Thyroid gland (tissue), 4 donors: ENCODE data around the gene ADAMTS9. TPM values are rescaled to one million over a fixed set of nuclear protein-coding genes. Genes with fewer than 3 reads are reported as not detected.

Source experiments
- DNase-seq, 2 donors: peaks; one replicate each; pipeline ENCODE4 v3.0.0-alpha.2; 2019
- H3K27ac ChIP-seq, 3 donors: fragments of 200-600 bp; sonication (generic); 1 replicate in 2 of 3; 2 replicates in 1 of 3; pipeline ENCODE4 v1.5.1; 2016 to 2019; ENCODE audit warnings: mild to moderate bottlenecking in 1 of 3, moderate library complexity in 1 of 3
- H3K27me3 ChIP-seq: fragments of 200-600 bp; sonication (generic); one replicate; pipeline ENCODE4 v1.5.1; 2019
- H3K36me3 ChIP-seq, 2 donors: fragments of 200-600 bp; sonication (generic); one replicate each; pipeline ENCODE4 v1.5.1; 2016 to 2019
- H3K4me1 ChIP-seq, 2 donors: fragments of 200-600 bp; sonication (generic); one replicate each; pipeline ENCODE4 v1.5.1; 2017 to 2019
- H3K4me3 ChIP-seq, 3 donors: fragments of 200-600 bp; sonication (generic); replicated peaks in 1 of 3; 1 replicate in 2 of 3; 2 replicates in 1 of 3; pipeline ENCODE4 v1.5.1; 2016; ENCODE audit warnings: mild to moderate bottlenecking in 1 of 3
- H3K9me3 ChIP-seq: fragments of 200-600 bp; sonication (generic); one replicate; pipeline ENCODE4 v1.5.1; 2017
- CTCF ChIP-seq, 6 experiments: fragments of 200-600 bp in 3 of 6; fragments of 450-650 bp in 3 of 6; sonication (generic) in 3 of 6; IDR thresholded peaks; one replicate each; pipeline ENCODE4 v1.5.1; 2016 to 2019; ENCODE audit warnings: antibody characterized with exemption in 6 of 6, mild to moderate bottlenecking in 2 of 6, inconsistent platforms in 1 of 6, moderate library complexity in 1 of 6
- POLR2A ChIP-seq, 2 donors: fragments of 450-650 bp; IDR thresholded peaks; one replicate each; pipeline ENCODE4 v1.6.1; 2017; ENCODE audit warnings: antibody characterized with exemption in 2 of 2, mild to moderate bottlenecking in 2 of 2, moderate library complexity in 1 of 2
- WGBS, 2 donors: methylation state at CpG; one replicate each; pipeline ENCODE4 v1.1.5; 2017; 5-methylcytosine and 5-hydroxymethylcytosine counted together
- intact Hi-C: fragments of 100-400 bp; cut with DNase I; formaldehyde crosslinking; loops from one replicate; pipeline ENCODE4 v1.15.1; 2023
- total RNA-seq, 4 donors: library from RNA; depleted of rRNA; stranded (reverse); fragments of >200 nt; gene quantifications; one replicate each; pipeline ENCODE4 v1.2.3, GENCODE V29; 2016

The ADAMTS9 gene
- total RNA-seq, 4 donors from 2014 or later, result 20.2 to 142 (median 74.9) TPM

GRCh38 chr3:64488939-64489338 lies 198.9 kb downstream of the ADAMTS9 start:
- no peak overlapping the region for H3K4me3 ChIP-seq
- no peaks in the 10 kb centered on the region for H3K27me3 ChIP-seq
- 21 to 33% methylated on average over 5 of the region's 5 CpGs for WGBS, 2 donors
- DNase-seq, result peak; percentile 5 to 17
- H3K36me3 ChIP-seq, result no peaks in the 10 kb centered on the region
- peak overlapping the region in 1 of 3 donors; percentile 63 for H3K27ac ChIP-seq
- H3K9me3 ChIP-seq, result no peaks in the 10 kb centered on the region
- peaks cover 0 to 12% of the 10 kb centered on the region in 2 donors for H3K4me1 ChIP-seq
- intact Hi-C loops, result loop anchor here (5.0 to 10.0 kb wide), 2 partner anchors 457 to 1134 kb away; no protein-coding TSS in a partner anchor
- no peak for TF ChIP-seq CTCF (IDR thresholded peaks at IDR 0.05)

DNA sequence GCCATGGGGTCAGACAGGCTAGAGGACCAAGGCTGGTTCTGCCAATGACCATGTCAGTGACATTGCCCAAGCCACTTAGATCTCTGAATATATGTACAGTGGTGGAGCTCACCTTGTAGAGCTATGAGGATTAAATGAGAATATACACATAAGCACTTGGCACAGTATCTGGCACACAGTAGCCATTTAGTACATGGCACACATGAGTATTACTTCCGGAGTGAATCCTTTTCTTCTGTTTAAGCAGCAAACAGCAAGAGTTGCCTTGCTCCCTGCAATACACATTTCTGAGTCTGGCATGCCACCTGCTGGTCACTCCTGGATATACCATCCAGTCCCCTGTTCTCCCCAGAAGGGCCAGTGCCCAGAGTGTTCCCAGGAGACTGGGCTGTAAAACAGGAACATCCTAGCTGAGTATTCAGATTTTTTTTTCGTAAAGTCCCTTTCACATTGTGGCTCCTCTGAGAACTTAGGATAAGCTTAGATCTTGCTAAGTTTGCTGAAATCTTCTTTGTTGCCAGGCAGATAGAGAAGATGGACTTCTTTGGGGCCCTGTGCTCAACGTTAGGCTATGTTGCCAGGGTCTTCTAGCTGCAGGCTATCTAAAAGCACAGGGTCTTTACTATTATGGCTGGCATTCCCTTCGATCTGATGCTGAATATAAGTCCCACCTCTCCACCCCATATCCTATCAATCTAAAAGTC lies 203.4 kb downstream of the ADAMTS9 start:
- no peak overlapping the region for H3K4me3 ChIP-seq
- 24 to 29% methylated on average over 4 of the region's 4 CpGs for WGBS, 2 donors
- peak; percentile 81 to 86 for DNase-seq
- intact Hi-C loops, result loop anchor here (5.0 to 10.0 kb wide), 2 partner anchors 172 to 1130 kb away; no protein-coding TSS in a partner anchor
- no peaks in the 10 kb centered on the region for H3K9me3 ChIP-seq
- no peaks in the 10 kb centered on the region for H3K36me3 ChIP-seq
- no peak overlapping the region for H3K27ac ChIP-seq
- H3K4me1 ChIP-seq, result peaks cover 0 to 7% of the 10 kb centered on the region in 2 donors
- H3K27me3 ChIP-seq, result no peaks in the 10 kb centered on the region
- no peak for TF ChIP-seq POLR2A (IDR thresholded peaks at IDR 0.05)
- TF ChIP-seq CTCF (IDR thresholded peaks at IDR 0.05), result peak; percentile 61 to 93 (median 86)

- Histone ChIP-seq H3K27ac (no peak overlapping the region), H3K9me3 (no peaks in the 10 kb centered on the region), H3K27me3 (no peaks in the 10 kb centered on the region), H3K36me3 (no peaks in the 10 kb centered on the region), H3K4me1 (no peaks in the 10 kb centered on the region), H3K4me3 (no peak overlapping the region)
- DNase-seq, result no peak
- no peak for TF ChIP-seq CTCF (IDR thresholded peaks at IDR 0.05)
- TF ChIP-seq POLR2A (IDR thresholded peaks at IDR 0.05), result no peak
- intact Hi-C loops, result loop anchor here (5.0 to 10.0 kb wide), 2 partner anchors 171 to 1129 kb away; no protein-coding TSS in a partner anchor
- 86 to 89% methylated on average over 2 of the region's 2 CpGs for WGBS, 2 donors
Measured at GRCh38 chr3:64483467-64483866, 204.3 kb downstream of the ADAMTS9 start.

GRCh38 chr3:64475037-64475436 lies 212.8 kb downstream of the ADAMTS9 start:
- no peak for DNase-seq
- Histone ChIP-seq H3K4me3 (no peak overlapping the region), H3K36me3 (no peaks in the 10 kb centered on the region), H3K27me3 (no peaks in the 10 kb centered on the region), H3K27ac (no peak overlapping the region), H3K4me1 (no peaks in the 10 kb centered on the region), H3K9me3 (no peaks in the 10 kb centered on the region)
- TF ChIP-seq CTCF (IDR thresholded peaks at IDR 0.05) (no peak), POLR2A (IDR thresholded peaks at IDR 0.05) (no peak)
- 100% methylated on average over 1 of the region's 1 CpG for WGBS, 2 donors
- intact Hi-C loops, result no loop called here

GRCh38 chr3:64473466-64473865 lies 214.3 kb downstream of the ADAMTS9 start:
- TF ChIP-seq POLR2A (IDR thresholded peaks at IDR 0.05), result no peak
- TF ChIP-seq CTCF (IDR thresholded peaks at IDR 0.05), result no peak
- H3K4me3 ChIP-seq, result no peak overlapping the region
- H3K27me3 ChIP-seq, result no peaks in the 10 kb centered on the region
- no peak overlapping the region for H3K27ac ChIP-seq
- H3K4me1 ChIP-seq, result no peaks in the 10 kb centered on the region
- intact Hi-C loops, result no loop called here
- no peak for DNase-seq
- WGBS, 2 donors, result 92 to 94% methylated on average over 1 of the region's 1 CpG
- H3K36me3 ChIP-seq, result no peaks in the 10 kb centered on the region
- H3K9me3 ChIP-seq, result no peaks in the 10 kb centered on the region
